HepG2 (cell line): ENCODE data around the gene KATNB1. TPM values are rescaled to one million over a fixed set of nuclear protein-coding genes. Genes with fewer than 3 reads are reported as not detected.

ENCODE experiments used
- ATAC-seq: fragments of 200-7000 bp; cut with Tn5 transposase; 3 replicates; pipeline ENCODE4 v1.9.1; 2020; ENCODE audit warnings: mild to moderate bottlenecking, moderate library complexity
- BruUV-seq: library from RNA; stranded (reverse); fragments of 400-500 nt; replicated peaks from 2 replicates; lab custom pipeline; 2021; lab: Mats Ljungman, UMichigan
- CTCF ChIA-PET: fragments of 300-600 bp; formaldehyde crosslinking; extraction: SDS; loops from one replicate; lab custom pipeline; 2021; ENCODE audit warnings: low total read pairs, inconsistent platforms, low intra/inter-chr PET ratio; lab: Yijun Ruan, JAX
- POLR2A ChIA-PET: fragments of 350-600 bp; sonication (Branson Sonifier 250); formaldehyde crosslinking; loops from one replicate; lab custom pipeline; 2020; ENCODE audit warnings: antibody characterized with exemption, inconsistent platforms; lab: Yijun Ruan, JAX
- DNase-seq: peaks from one replicate; pipeline ENCODE4 v3.0.0-alpha.2; 2015; ENCODE audit warnings: low spot score
- FAIRE-seq: peaks from 3 replicates; lab custom pipeline; 2011; peaks lifted over from hg19 to GRCh38; lab: Jason Lieb, UNC
- H2AFZ ChIP-seq: one replicate; pipeline ENCODE4 v1.6.1; 2011; ENCODE audit warnings: low read length, inconsistent platforms
- H3K27ac ChIP-seq: fragments of 300-600 bp; 3 replicates; pipeline ENCODE4 v1.8.0; 2011; ENCODE audit warnings: mixed run types, mild to moderate bottlenecking, mixed read lengths, low read length, inconsistent platforms; ENCODE audit not compliant: insufficient read depth; ENCODE audit errors: extremely low read length
- H3K27me3 ChIP-seq, 2 experiments: fragments of 200-600 bp in 1 of 2; 2 replicates in 1 of 2; 3 replicates in 1 of 2; pipeline versions ENCODE4 v1.6.0 to v1.8.0; 2011; ENCODE audit warnings: low read length in 2 of 2, mild to moderate bottlenecking in 2 of 2, moderate library complexity in 2 of 2, inconsistent platforms in 1 of 2; ENCODE audit not compliant: insufficient read depth in 2 of 2, control insufficient read depth in 1 of 2
- H3K36me3 ChIP-seq, 2 experiments: fragments of 200-600 bp in 1 of 2; replicated peaks in 1 of 2; 2 replicates in 1 of 2; 3 replicates in 1 of 2; pipeline versions ENCODE4 v1.5.1 to v1.8.0; 2011; ENCODE audit warnings: low read length in 2 of 2, inconsistent platforms in 1 of 2; ENCODE audit not compliant: insufficient read depth in 2 of 2, control insufficient read depth in 1 of 2
- H3K4me1 ChIP-seq: 2 replicates; pipeline ENCODE4 v1.5.1; 2012; ENCODE audit warnings: low read length, inconsistent platforms; ENCODE audit not compliant: insufficient read depth
- H3K4me2 ChIP-seq: 2 replicates; pipeline ENCODE4 v1.6.0; 2011; ENCODE audit warnings: low read depth, low read length, inconsistent platforms
- H3K4me3 ChIP-seq, 3 experiments: fragments of 200-600 bp in 1 of 3; sonication (generic), shearing (Covaris generic) in 1 of 3; replicated peaks in 1 of 3; 2 replicates each; pipeline ENCODE4 v1.5.1; 2011 to 2016; ENCODE audit warnings: low read length in 3 of 3, inconsistent platforms in 2 of 3, low read depth in 2 of 3, mild to moderate bottlenecking in 2 of 3, control low read depth in 1 of 3, mixed read lengths in 1 of 3; ENCODE audit not compliant: insufficient read depth in 1 of 3
- H3K79me2 ChIP-seq: one replicate; pipeline ENCODE4 v1.6.1; 2011; ENCODE audit warnings: low read length, inconsistent platforms; ENCODE audit not compliant: insufficient read depth
- H3K9ac ChIP-seq: 2 replicates; pipeline ENCODE4 v1.6.0; 2011; ENCODE audit warnings: mild to moderate bottlenecking, low read depth, low read length, inconsistent platforms; ENCODE audit not compliant: insufficient read depth
- H3K9me3 ChIP-seq: 2 replicates; pipeline ENCODE4 v1.5.1; 2012; ENCODE audit warnings: mild to moderate bottlenecking, low read length
- H4K20me1 ChIP-seq: 2 replicates; pipeline ENCODE4 v1.6.0; 2011; ENCODE audit warnings: inconsistent platforms, mild to moderate bottlenecking, low read length, moderate library complexity; ENCODE audit not compliant: insufficient read depth
- ATF1 ChIP-seq: IDR thresholded peaks from 2 replicates; pipeline ENCODE4 v1.6.1; 2016; ENCODE audit warnings: mild to moderate bottlenecking, control low read depth
- CCDC6 ChIP-seq: sonication (generic); formaldehyde crosslinking; IDR thresholded peaks from 2 replicates; pipeline ENCODE4 v1.8.1; 2022; ENCODE audit warnings: mild to moderate bottlenecking, missing genetic modification reagents, moderate library complexity
- GABPA ChIP-seq, 2 experiments: IDR thresholded peaks; 2 replicates each; pipeline ENCODE4 v1.6.1; 2011 to 2016; ENCODE audit warnings: low read depth in 2 of 2, low read length in 1 of 2, missing biosample characterization in 1 of 2, missing genetic modification characterization in 1 of 2
- KMT2B ChIP-seq: IDR thresholded peaks from 2 replicates; pipeline ENCODE4 v1.6.1; 2016; ENCODE audit warnings: missing genetic modification reagents, missing compliant biosample characterization
- MED1 ChIP-seq: sonication (generic); formaldehyde crosslinking; IDR thresholded peaks from 2 replicates; pipeline ENCODE4 v1.4.0; 2020; ENCODE audit warnings: missing genetic modification reagents
- MLX ChIP-seq: IDR thresholded peaks from 2 replicates; pipeline ENCODE4 v1.6.1; 2016
- RERE ChIP-seq: IDR thresholded peaks from 2 replicates; pipeline ENCODE4 v1.6.1; 2016; ENCODE audit warnings: low read depth, missing genetic modification reagents, missing compliant biosample characterization
- RFX1 ChIP-seq: fragments of 450-650 bp; IDR thresholded peaks from 2 replicates; pipeline ENCODE4 v1.6.1; 2017
- SIN3A ChIP-seq: IDR thresholded peaks from 2 replicates; pipeline ENCODE4 v1.6.1; 2011; ENCODE audit warnings: low read depth, mild to moderate bottlenecking, control low read depth, low read length, borderline replicate concordance
- SUZ12 ChIP-seq: fragments of 150-350 bp; IDR thresholded peaks from 2 replicates; pipeline ENCODE4 v1.6.1; 2014; ENCODE audit warnings: low read depth, low read length
- ZGPAT ChIP-seq: IDR thresholded peaks from 2 replicates; pipeline ENCODE4 v1.6.1; 2016; ENCODE audit warnings: mild to moderate bottlenecking
- ZNF121 ChIP-seq: sonication (generic); formaldehyde crosslinking; IDR thresholded peaks from 2 replicates; pipeline ENCODE4 v1.5.0; 2020; ENCODE audit warnings: mild to moderate bottlenecking, missing genetic modification reagents
- ZNF263 ChIP-seq: sonication (generic); formaldehyde crosslinking; IDR thresholded peaks from 2 replicates; pipeline ENCODE4 v1.4.0; 2020; ENCODE audit warnings: missing genetic modification reagents
- ZNF329 ChIP-seq: sonication (generic); formaldehyde crosslinking; IDR thresholded peaks from 2 replicates; pipeline ENCODE4 v1.9.0; 2021; ENCODE audit warnings: low read depth, mild to moderate bottlenecking, missing genetic modification reagents
- WGBS: methylation state at CpG from one replicate; pipeline ENCODE4 v1.1.6; 2017; ENCODE audit warnings: low lambda C conversion rate; 5-methylcytosine and 5-hydroxymethylcytosine counted together
- in situ Hi-C: cut with HindIII; loops from 2 replicates; pipeline ENCODE4 v1.10.0; 2017; ENCODE audit warnings: low pct_unique_long_range_greater_than_20kb; ENCODE audit not compliant: extremely low pct_ligation_motif_present
- intact Hi-C: fragments of 100-400 bp; cut with micrococcal nuclease; formaldehyde crosslinking; loops from one replicate; pipeline ENCODE4 v1.10.0; 2022; ENCODE audit not compliant: unreplicated experiment
- polyA plus RNA-seq, 8 experiments: library from polyadenylated mRNA; depleted of rRNA in 3 of 8; stranded (reverse) in 7 of 8; unstranded in 1 of 8; fragments of >200 nt; fragmentation: Illumina TruSeq in 4 of 8; extraction: Trizol in 4 of 8; gene quantifications; 2 replicates each; pipeline versions ENCODE4 v1.2.1 to v1.2.3, GENCODE V29; 2011 to 2016; ENCODE audit warnings: low read depth in 4 of 8, missing spikeins in 1 of 8, mixed read lengths in 1 of 8; ENCODE audit not compliant: insufficient read depth in 1 of 8
- total RNA-seq, 5 experiments: library from RNA; depleted of rRNA; stranded (reverse); fragments of >200 nt; fragmentation: Illumina TruSeq; extraction: Trizol; gene quantifications; 2 replicates each; pipeline ENCODE4 v1.2.3, GENCODE V29; 2016; ENCODE audit warnings: low read depth in 1 of 5

Gene KATNB1
- total and polyA plus RNA-seq, 2 of the 13 experiments (the other 11 are each of a cell fraction or from before 2014, with no cell fraction given), result 31.5 to 43.5 TPM

GRCh38 chr16:57694725-57695679 lies 40.6 kb upstream of the KATNB1 start, which contains the start of gene DRC7:
Gene DRC7, plus strand, starts transcription at chr16:57694806. Its CDS starts 3,144 bp downstream, at chr16:57697950.
- no peaks in the 10 kb centered on the region for H3K27me3 ChIP-seq
- BruUV-seq, result no TSS peak
- H3K9ac ChIP-seq, result peak within 1 kb of the TSS; percentile 36
- peak within 1 kb of the TSS; percentile 59 for H3K27ac ChIP-seq
- WGBS, result 30% methylated on average over 8 of the region's 8 CpGs
- in situ Hi-C loops (no loop called here), intact Hi-C loops (loop anchor here (1.0 kb wide), 2 partner anchors 28 to 46 kb away; no protein-coding TSS in a partner anchor)
- H3K4me1 ChIP-seq, result peaks cover 81% of the 10 kb centered on the region
- ATAC-seq (peak; percentile 92), DNase-seq (peak; percentile 86), FAIRE-seq (no peak)
- peak within 1 kb of the TSS; percentile 30 to 54 (median 42) for H3K4me3 ChIP-seq
- no peaks in the 10 kb centered on the region for H3K9me3 ChIP-seq
- no peaks in the 10 kb centered on the region for H3K36me3 ChIP-seq
- CTCF ChIA-PET, result interaction anchor here (0.5 to 1.5 kb wide), 3 partner anchors 14 to 27 kb away, joined by 3 read pairs; partner anchors contain the start of gene ADGRG3
- no peak within 1 kb of the TSS for H2AFZ ChIP-seq
- H4K20me1 ChIP-seq, result no peaks in the 10 kb centered on the region
- peak within 1 kb of the TSS; percentile 81 for H3K4me2 ChIP-seq
- no peaks in the 10 kb centered on the region for H3K79me2 ChIP-seq
- POLR2A ChIA-PET, result interaction anchor here (0.5 to 3.6 kb wide), 6 partner anchors 9 to 398 kb away, joined by 3 to 42 read pairs (median 8); partner anchors contain the start of genes ADGRG3 and KATNB1
- no peak for TF ChIP-seq ZNF263 (CRISPR knock-in tag)
- no peak for TF ChIP-seq ZNF329 (CRISPR knock-in tag)
- no peak for TF ChIP-seq SIN3A
- no peak for TF ChIP-seq ZNF121 (CRISPR knock-in tag)
- no peak for TF ChIP-seq CCDC6 (CRISPR knock-in tag)
- TF ChIP-seq MED1 (CRISPR knock-in tag), result no peak
- no peak for TF ChIP-seq KMT2B (CRISPR knock-in tag)
- TF ChIP-seq MLX, result no peak
- no peak for TF ChIP-seq ZGPAT (CRISPR knock-in tag)
- TF ChIP-seq SUZ12, result peak; percentile 76
- TF ChIP-seq GABPA (IDR thresholded peaks at IDR 0.05; ENCODE audit: low read depth, low read length), result peak; percentile 61
- TF ChIP-seq GABPA (CRISPR knock-in tag; IDR thresholded peaks at IDR 0.05; ENCODE audit: low read depth), result peak; percentile 91
- no peak for TF ChIP-seq RERE (CRISPR knock-in tag)
- peak; percentile 80 for TF ChIP-seq RFX1
- no peak for TF ChIP-seq ATF1
